GM12864 (cell line): Measurements from ENCODE around the gene RMND5A.

Experiments
- DNase-seq: peaks from one replicate; pipeline ENCODE4 v3.0.0-alpha.2; 2011; ENCODE audit warnings: low read depth
- H3K4me3 ChIP-seq: 2 replicates; pipeline ENCODE4 v1.5.1; 2011; ENCODE audit warnings: mild to moderate bottlenecking, low read depth, low read length, control low read depth
- TF ChIP-seq, protein P1 (sequence below): IDR thresholded peaks from 2 replicates; pipeline ENCODE4 v1.5.1; 2011; ENCODE audit warnings: low read depth, mild to moderate bottlenecking, moderate library complexity, low read length, control low read depth, inconsistent platforms; ENCODE audit errors: missing control alignments

RMND5A gene, protein sequence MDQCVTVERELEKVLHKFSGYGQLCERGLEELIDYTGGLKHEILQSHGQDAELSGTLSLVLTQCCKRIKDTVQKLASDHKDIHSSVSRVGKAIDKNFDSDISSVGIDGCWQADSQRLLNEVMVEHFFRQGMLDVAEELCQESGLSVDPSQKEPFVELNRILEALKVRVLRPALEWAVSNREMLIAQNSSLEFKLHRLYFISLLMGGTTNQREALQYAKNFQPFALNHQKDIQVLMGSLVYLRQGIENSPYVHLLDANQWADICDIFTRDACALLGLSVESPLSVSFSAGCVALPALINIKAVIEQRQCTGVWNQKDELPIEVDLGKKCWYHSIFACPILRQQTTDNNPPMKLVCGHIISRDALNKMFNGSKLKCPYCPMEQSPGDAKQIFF

DNA sequence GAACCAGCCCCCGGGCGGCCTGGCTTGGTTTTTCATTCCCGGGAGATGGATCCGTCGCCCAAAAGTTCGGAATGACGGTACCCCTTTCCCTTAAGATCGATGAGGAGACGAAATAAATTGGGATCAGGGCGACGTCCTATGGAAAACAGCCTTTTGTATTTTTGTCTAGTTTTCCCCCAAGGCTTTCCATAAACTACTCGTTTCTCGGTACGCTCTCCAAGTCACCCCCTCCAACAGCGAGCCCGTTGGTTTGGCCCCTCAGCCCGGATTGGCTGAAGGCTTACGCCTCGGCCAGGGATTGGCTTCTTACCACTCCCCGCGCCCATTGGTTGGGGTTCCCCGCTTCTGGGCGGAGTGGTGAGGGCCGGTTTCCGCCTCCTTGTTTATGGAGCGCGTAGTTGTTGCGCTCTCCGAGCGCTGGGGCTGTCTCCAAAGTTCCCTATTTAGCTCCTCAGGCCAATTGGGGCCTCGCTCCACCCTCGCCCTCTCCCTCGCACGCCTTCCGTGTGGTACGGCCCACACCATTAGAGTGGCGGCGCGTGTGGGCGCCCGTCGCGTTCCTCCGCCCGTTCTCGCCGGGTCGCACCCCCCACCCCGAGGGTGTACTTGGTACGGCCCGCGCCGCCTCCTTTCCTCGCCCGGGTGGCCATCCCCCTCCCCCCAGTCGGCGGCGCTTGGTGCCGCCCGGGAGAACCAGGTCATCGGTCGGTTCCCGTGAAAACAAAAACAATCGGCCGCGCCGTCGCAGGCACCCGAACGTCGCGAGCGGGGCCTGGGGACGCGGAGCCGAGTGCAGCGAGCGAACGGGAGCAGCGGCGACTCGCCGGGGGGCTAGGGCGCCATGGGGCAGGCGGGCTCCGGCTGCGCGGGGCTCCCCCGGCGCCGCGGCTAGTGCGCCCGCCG is at the start of gene RMND5A:
RMND5A (plus strand) TSS at position 655 of the 903 bp plus-strand sequence. CDS start 377 bp downstream, outside the sequence.
- peak within 1 kb of the TSS; percentile 73 for H3K4me3 ChIP-seq
- DNase-seq, result peak; percentile 65

DNA sequence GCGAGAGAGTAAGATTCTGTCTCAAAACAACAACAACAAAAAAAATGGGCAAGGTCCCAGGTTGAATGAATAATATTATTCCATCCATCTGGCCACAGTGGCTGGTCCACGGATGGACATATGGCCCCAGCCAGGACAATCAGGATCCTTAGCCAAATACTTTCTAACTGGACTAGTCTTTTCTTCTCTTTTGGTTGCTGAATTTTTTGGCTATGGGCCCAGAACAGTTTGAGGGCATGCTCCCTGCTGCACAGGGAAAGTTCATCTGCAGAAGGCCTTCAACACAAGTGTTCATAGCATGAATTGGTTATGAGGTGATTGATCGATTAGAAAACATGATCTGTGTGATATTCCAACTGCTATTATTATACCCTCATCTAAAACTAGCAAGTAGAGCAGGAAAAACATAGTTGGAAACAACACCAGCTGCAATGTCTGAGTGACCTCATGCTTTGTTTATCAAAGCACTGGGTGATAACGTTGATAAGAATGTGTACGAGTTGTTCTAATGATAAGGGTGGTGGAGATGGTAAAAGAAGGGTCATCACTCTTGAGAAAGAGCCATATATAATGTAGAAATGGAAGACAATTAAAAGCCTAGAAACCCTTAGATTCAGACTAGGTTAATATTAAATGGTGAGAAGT is 48.6 kb upstream of the RMND5A start:
- TF ChIP-seq, protein P1, sequence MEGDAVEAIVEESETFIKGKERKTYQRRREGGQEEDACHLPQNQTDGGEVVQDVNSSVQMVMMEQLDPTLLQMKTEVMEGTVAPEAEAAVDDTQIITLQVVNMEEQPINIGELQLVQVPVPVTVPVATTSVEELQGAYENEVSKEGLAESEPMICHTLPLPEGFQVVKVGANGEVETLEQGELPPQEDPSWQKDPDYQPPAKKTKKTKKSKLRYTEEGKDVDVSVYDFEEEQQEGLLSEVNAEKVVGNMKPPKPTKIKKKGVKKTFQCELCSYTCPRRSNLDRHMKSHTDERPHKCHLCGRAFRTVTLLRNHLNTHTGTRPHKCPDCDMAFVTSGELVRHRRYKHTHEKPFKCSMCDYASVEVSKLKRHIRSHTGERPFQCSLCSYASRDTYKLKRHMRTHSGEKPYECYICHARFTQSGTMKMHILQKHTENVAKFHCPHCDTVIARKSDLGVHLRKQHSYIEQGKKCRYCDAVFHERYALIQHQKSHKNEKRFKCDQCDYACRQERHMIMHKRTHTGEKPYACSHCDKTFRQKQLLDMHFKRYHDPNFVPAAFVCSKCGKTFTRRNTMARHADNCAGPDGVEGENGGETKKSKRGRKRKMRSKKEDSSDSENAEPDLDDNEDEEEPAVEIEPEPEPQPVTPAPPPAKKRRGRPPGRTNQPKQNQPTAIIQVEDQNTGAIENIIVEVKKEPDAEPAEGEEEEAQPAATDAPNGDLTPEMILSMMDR, result no peak
- no peak for DNase-seq
- H3K4me3 ChIP-seq, result no peak overlapping the region

DNA sequence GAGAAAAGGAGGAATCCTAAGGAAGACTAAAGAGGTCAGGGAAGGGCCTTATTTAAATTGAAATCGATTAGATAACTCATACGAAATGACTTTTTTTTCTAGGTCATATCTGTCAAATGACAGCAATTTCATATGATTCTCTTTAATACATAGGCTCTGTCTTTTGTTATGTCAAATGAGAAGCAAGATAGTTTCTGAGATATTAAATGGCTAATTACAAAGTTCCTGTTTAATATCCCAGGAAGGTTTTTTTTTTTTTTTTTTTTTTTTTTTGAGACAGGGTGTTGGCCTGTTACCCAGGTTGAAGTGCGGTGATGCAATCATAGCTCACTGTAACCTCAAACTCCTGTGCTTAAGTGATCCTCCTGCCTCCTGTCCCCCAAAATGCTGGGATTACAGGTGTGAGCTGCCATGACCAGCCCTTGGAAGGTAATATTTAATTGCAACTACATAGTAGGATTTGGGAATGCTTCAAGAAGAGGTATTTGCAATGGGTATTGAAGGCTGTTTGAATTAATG is 48.0 kb upstream of the RMND5A start:
- TF ChIP-seq, protein P1, result no peak
- no peak overlapping the region for H3K4me3 ChIP-seq
- no peak for DNase-seq

DNA sequence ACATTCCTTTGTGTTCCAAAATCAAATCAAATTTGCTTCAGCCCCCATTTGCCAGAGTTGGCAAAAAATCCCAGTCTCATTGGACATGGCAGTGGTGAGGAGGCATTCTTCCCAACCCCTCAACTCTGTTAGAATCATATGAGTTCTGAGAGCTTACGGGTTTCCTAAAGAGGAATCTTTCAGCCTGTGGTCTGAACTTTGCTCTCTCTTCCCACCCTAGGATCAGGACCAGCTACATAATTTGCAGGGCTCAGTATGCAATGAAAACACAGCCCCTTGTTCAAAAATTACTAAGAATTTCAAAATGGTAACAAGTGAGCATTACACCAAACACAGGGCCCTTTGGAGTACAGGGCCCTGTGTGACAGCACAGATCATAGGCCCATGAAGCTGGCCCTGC is 47.1 kb upstream of the RMND5A start:
- no peak overlapping the region for H3K4me3 ChIP-seq
- DNase-seq, result no peak

DNA sequence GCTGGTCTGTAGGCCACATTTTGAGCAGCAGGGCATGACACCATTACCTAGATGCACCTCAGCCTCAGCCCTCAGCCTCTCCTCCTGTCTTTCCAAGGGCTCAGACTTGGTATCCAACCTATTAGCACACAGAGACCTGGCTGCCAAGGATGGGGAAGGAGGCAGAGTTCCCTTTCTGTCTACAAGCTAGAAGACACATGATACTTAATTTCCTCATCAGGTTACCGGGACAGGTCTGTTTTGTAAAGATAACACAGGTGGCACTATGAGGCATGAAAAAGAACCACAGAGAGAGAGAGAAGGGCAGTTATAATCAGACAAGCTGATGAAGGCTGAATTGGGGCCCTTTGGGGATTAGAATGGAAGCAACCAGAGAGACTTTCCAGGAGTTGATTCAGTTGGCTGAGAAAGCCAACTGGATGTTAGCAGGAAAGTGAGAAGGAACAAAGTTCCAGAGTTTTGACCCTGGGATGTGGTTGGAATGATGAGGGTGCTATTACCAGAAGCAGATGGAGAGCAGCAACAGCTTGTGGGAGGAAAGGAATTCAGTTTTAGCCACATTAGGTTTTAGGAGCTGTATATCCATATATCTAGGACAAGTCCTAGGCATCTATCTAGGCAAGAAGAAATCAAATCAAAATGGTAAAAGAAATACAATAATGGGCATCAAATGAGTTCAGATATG is 46.0 kb upstream of the RMND5A start:
- no peak overlapping the region for H3K4me3 ChIP-seq
- TF ChIP-seq, protein P1, result no peak
- DNase-seq, result no peak

More for the DNA sequence above, 47.1 kb upstream of the RMND5A start:
- TF ChIP-seq, protein P1, result no peak

DNA sequence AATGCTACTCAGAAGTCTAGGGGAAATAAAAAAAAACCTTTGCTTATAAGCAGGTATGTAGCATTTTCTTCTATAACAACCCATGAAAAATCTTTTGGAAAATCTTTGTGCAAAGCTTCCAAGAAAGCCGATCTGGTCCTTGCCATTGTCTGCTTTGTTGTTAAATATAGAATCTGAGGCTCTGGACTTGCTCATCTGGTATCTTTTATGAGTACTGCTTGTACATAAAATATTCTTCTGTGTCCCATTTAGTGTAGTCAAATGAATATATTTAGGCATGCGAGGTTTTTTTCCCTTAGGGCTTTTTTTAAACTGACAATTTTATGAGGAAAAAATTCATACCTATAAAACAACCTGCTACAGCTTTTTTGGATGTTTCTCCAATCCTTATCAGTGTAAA is 45.0 kb upstream of the RMND5A start:
- DNase-seq, result no peak

More for the DNA sequence above, 45.0 kb upstream of the RMND5A start:
- TF ChIP-seq, protein P1, result no peak
- H3K4me3 ChIP-seq, result no peak overlapping the region
